ENCODE results near the gene C16orf95. TPM values are rescaled to one million over a fixed set of nuclear protein-coding genes. Genes with fewer than 3 reads are reported as not detected.

C16orf95 gene, protein sequence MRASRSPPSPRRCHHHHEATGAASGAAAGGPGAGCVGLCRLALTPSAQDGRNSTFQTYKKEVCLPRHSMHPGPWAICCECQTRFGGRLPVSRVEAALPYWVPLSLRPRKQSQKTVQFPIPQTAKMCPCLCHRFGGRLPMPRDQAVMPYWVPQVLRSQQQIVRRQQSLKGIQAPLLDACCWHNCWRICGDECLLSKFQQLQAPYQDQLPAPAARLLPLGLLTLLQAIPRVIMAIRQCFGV
- total RNA-seq = 1 to 10 TPM in 1 of 2 donors, under 1 TPM in 1; 0.48 to 4.3 TPM
- polyA plus RNA-seq = 1 to 10 TPM; 1.9 to 2.3 TPM
- long read RNA-seq, donor 1, partial matches to known transcripts = 0 of 2 reads
- long read RNA-seq, donor 1, other reads (novel, unspliced or antisense) = 0 of 2 reads
- long read RNA-seq, donor 2 = 0 reads
- long read RNA-seq, donor 3, partial matches to known transcripts = 0 of 2 reads
- long read RNA-seq, donor 3, other reads (novel, unspliced or antisense) = 0 of 2 reads
- long read RNA-seq, donor 4, partial matches to known transcripts = 0 of 1 reads
- long read RNA-seq, donor 4, other reads (novel, unspliced or antisense) = 0 of 1 reads
- long read RNA-seq, donor 5, partial matches to known transcripts = 0 of 4 reads
- long read RNA-seq, donor 5, other reads (novel, unspliced or antisense) = 0 of 4 reads

DNA sequence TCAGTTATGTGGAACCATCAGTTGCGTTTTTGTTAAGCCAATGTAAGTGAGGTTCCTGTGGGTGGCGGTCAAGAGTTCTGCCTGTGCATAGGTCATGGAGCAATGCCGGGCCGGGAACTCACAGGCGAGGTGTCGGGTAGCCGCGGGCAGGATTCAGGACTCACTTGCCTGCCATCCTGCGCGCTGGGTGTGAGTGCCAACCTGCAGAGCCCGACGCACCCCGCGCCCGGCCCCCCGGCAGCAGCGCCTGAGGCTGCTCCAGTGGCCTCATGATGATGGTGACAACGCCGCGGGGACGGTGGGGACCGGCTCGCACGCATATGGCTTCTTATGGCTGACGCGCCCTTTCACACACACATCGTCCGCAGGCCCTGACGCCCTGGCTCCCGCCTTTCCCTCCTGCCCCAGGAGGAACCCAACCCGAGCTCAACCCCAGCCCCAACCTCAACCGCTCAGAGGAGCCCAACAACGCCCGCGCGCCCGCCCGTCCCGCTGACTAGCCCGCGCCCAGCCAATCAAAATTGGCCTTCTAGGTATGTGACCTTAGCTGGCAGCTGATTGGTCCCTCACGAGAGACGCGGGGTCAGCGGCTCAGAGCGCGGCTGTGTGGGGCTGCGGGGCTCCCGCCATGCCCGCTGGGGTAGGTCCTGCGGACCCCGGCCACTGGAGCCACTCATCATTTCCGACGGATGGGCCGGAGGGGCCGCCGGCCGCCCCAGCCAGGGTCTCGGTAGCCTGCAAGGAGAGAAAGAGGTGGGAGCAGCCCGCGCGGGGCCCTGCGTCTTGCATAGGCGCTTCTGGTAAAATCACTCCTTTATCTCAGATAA is at the start of gene C16orf95:
Gene C16orf95, minus strand, starts transcription at position 470 of the 827 bp plus-strand sequence. Its CDS starts 150 bp downstream, at position 320.
- 0% methylated on average over 62 to 64 of the region's 64 CpGs for WGBS, 2 donors
- ATAC-seq (ENCODE audit: insufficient read depth, low FRiP score) = peak; percentile 97

DNA sequence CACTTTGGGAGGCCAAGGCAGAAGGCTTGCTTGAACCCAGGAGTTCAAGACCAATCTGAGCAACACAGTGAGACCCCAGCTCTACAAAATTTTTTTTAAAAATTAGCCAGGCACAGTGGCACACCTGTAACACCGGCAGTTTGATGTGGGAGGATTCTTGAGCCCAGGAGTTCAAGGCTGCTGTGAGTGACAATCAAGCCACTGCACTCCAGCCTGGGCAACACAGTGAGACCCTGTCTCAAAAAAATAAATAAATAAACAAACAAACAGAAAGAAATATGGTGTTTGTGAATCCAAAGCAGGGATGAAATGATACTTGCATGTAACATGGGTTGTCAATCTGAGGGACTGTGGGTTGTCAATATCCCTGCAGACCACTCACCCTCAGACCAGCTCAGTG is 49.7 kb upstream of the C16orf95 start:
- Histone ChIP-seq H3K9ac (ENCODE audit: insufficient read depth in 1 of 2, low read length in 2 of 2) (no peak overlapping the region), H3K4me3 (no peak overlapping the region), H3K27ac (ENCODE audit: low read depth in 1 of 2, low read length in 1 of 2) (no peak overlapping the region), H3K27me3 (ENCODE audit: control insufficient read depth in 3 of 3, insufficient read depth in 3 of 3, low read length in 2 of 3) (no peaks in the 10 kb centered on the region), H3K36me3 (ENCODE audit: control insufficient read depth in 4 of 4, insufficient read depth in 4 of 4, low read length in 4 of 4) (peaks cover 0 to 6% (median 0%) of the 10 kb centered on the region in 4 donors), H3K9me3 (ENCODE audit: control insufficient read depth in 4 of 4, insufficient read depth in 3 of 4, low read length in 3 of 4) (no peaks in the 10 kb centered on the region), H3K4me1 (ENCODE audit: control insufficient read depth in 5 of 5, insufficient read depth in 5 of 5, low read length in 5 of 5) (peaks cover 2 to 21% (median 9%) of the 10 kb centered on the region in 5 donors)
- no peak for DNase-seq
- no peak for ATAC-seq (ENCODE audit: insufficient read depth, low FRiP score)
- TF ChIP-seq, protein P1, sequence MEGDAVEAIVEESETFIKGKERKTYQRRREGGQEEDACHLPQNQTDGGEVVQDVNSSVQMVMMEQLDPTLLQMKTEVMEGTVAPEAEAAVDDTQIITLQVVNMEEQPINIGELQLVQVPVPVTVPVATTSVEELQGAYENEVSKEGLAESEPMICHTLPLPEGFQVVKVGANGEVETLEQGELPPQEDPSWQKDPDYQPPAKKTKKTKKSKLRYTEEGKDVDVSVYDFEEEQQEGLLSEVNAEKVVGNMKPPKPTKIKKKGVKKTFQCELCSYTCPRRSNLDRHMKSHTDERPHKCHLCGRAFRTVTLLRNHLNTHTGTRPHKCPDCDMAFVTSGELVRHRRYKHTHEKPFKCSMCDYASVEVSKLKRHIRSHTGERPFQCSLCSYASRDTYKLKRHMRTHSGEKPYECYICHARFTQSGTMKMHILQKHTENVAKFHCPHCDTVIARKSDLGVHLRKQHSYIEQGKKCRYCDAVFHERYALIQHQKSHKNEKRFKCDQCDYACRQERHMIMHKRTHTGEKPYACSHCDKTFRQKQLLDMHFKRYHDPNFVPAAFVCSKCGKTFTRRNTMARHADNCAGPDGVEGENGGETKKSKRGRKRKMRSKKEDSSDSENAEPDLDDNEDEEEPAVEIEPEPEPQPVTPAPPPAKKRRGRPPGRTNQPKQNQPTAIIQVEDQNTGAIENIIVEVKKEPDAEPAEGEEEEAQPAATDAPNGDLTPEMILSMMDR (IDR thresholded peaks at IDR 0.05; ENCODE audit: control extremely low read depth, extremely low read depth) = no peak
- WGBS, 2 donors = 94 to 100% methylated on average over 1 of the region's 1 CpG

More for the DNA sequence above, at the start of gene C16orf95:
- Histone ChIP-seq H3K4me1 (ENCODE audit: control insufficient read depth in 5 of 5, insufficient read depth in 5 of 5, low read length in 5 of 5) (peaks cover 0 to 9% (median 4%) of the 10 kb centered on the region in 5 donors), H3K4me3 (peak within 1 kb of the TSS; percentile 95), H3K27ac (ENCODE audit: low read depth in 1 of 2, low read length in 1 of 2) (peak within 1 kb of the TSS; percentile 97 to 98), H3K9me3 (ENCODE audit: control insufficient read depth in 4 of 4, insufficient read depth in 3 of 4, low read length in 3 of 4) (no peaks in the 10 kb centered on the region), H3K36me3 (ENCODE audit: control insufficient read depth in 4 of 4, insufficient read depth in 4 of 4, low read length in 4 of 4) (no peaks in the 10 kb centered on the region), H3K9ac (ENCODE audit: insufficient read depth in 1 of 2, low read length in 2 of 2) (peak within 1 kb of the TSS; percentile 70 to 93), H3K27me3 (ENCODE audit: control insufficient read depth in 3 of 3, insufficient read depth in 3 of 3, low read length in 2 of 3) (no peaks in the 10 kb centered on the region)
- DNase-seq = peak; percentile 98
- TF ChIP-seq, protein P1 (IDR thresholded peaks at IDR 0.05; ENCODE audit: control extremely low read depth, extremely low read depth) = peak; percentile 49

DNA sequence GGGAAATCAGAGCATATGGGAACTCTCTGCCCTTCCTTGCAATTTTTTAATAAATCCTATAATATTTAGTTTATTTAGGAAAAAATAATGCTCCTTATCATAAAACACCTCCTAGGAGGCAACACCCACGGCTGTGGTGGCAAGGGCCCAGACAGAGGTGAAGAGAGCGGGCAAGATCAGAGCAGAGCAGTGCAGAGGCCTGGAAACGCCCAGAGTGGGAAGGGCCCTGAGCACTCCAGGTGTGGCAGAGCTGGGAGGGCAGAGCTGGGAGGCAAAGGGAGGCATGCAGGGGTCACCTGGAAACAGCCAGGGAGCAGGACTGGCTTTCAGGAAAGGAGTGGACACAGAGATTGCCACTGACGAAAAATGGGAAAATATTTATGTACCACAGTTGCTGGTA is 49.1 kb upstream of the C16orf95 start:
- no peaks in the 10 kb centered on the region for H3K27me3 ChIP-seq (ENCODE audit: control insufficient read depth in 3 of 3, insufficient read depth in 3 of 3, low read length in 2 of 3)
- TF ChIP-seq, protein P1 (IDR thresholded peaks at IDR 0.05; ENCODE audit: control extremely low read depth, extremely low read depth) = no peak
- H3K4me1 ChIP-seq (ENCODE audit: control insufficient read depth in 5 of 5, insufficient read depth in 5 of 5, low read length in 5 of 5) = peaks cover 2 to 21% (median 9%) of the 10 kb centered on the region in 5 donors
- no peaks in the 10 kb centered on the region for H3K9me3 ChIP-seq (ENCODE audit: control insufficient read depth in 4 of 4, insufficient read depth in 3 of 4, low read length in 3 of 4)
- DNase-seq (no peak), ATAC-seq (ENCODE audit: insufficient read depth, low FRiP score) (no peak)
- H3K27ac ChIP-seq (ENCODE audit: low read depth in 1 of 2, low read length in 1 of 2) = no peak overlapping the region
- WGBS, 2 donors = 84 to 90% methylated on average over 4 of the region's 4 CpGs
- H3K4me3 ChIP-seq = no peak overlapping the region
- peaks cover 0 to 10% (median 2%) of the 10 kb centered on the region in 4 donors for H3K36me3 ChIP-seq (ENCODE audit: control insufficient read depth in 4 of 4, insufficient read depth in 4 of 4, low read length in 4 of 4)
- no peak overlapping the region for H3K9ac ChIP-seq (ENCODE audit: insufficient read depth in 1 of 2, low read length in 2 of 2)

Data from lung (tissue), 16 donors.